GM12891 (cell line): ENCODE measurements around the gene TRPV2.

Experiments
- DNase-seq: peaks from one replicate; pipeline ENCODE4 v3.0.0; 2011; ENCODE audit warnings: low spot score; ENCODE audit not compliant: insufficient read length
- FAIRE-seq: peaks from 2 replicates; lab custom pipeline; 2011; peaks lifted over from hg19 to GRCh38; lab: Jason Lieb, UNC
- PAX5 ChIP-seq: IDR thresholded peaks from 2 replicates; pipeline ENCODE4 v1.6.1; 2011; ENCODE audit warnings: low read length, moderate library complexity, mild to moderate bottlenecking; ENCODE audit not compliant: insufficient read depth, severe bottlenecking
- POLR2A ChIP-seq: IDR thresholded peaks from 2 replicates; pipeline ENCODE4 v1.6.1; 2011; ENCODE audit warnings: low read depth, low read length, control low read depth
- POLR2AphosphoS5 ChIP-seq: IDR thresholded peaks from 2 replicates; pipeline ENCODE4 v1.6.1; 2011; ENCODE audit warnings: low read depth, low read length, control low read depth
- POU2F2 ChIP-seq: IDR thresholded peaks from 2 replicates; pipeline ENCODE4 v1.6.1; 2011; ENCODE audit warnings: low read depth, mild to moderate bottlenecking, control low read depth, low read length, moderate library complexity
- SPI1 ChIP-seq: IDR thresholded peaks from 2 replicates; pipeline ENCODE4 v1.6.1; 2011; ENCODE audit warnings: low read depth, low read length, control low read depth
- TAF1 ChIP-seq: IDR thresholded peaks from 2 replicates; pipeline ENCODE4 v1.6.1; 2011; ENCODE audit warnings: low read depth, low read length, control low read depth

Gene TRPV2

DNA sequence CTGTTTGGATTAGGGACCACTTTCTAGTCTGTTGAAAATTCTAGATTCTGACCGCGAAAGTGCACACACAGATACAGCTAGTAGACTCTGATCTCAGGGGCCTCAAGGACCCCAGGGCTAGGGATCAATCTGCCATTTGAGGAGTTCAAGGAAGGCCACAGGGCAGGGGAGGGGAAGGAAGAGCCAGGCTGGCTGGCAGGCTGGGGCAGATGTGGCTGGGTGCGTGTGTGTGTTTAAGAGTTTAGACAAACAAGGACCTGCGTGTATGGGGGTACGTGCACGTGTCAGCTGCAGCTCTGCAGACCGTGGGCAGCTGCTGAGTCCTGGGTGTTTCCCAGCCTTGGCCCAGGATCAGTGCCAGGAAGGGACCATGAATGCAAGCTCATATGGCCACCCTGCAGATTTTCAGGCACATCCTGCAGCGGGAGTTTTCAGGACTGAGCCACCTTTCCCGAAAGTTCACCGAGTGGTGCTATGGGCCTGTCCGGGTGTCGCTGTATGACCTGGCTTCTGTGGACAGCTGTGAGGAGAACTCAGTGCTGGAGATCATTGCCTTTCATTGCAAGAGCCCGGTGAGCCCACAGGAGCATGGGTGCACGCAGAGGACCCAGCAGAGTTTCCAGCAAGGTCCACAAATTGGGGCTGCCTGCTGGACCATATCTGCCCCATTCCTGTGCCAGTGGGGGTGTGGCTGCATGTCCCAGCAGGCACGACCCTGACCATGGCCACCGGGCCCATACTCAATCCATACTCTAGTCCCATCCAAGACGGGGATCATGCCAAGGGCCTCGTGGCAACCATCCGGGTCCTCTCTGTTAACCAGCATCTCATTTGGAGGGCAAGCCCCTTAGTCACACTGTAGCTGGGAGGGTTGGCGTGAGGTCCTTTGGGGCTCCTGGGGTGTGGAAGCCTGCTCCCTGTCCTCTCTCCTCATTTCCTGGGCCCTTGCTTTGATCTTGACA lies 10.6 kb downstream of the TRPV2 start:
- FAIRE-seq (no peak), DNase-seq (no peak)
- no peak for TF ChIP-seq TAF1
- TF ChIP-seq POU2F2: no peak
- no peak for TF ChIP-seq SPI1
- TF ChIP-seq PAX5: no peak

DNA sequence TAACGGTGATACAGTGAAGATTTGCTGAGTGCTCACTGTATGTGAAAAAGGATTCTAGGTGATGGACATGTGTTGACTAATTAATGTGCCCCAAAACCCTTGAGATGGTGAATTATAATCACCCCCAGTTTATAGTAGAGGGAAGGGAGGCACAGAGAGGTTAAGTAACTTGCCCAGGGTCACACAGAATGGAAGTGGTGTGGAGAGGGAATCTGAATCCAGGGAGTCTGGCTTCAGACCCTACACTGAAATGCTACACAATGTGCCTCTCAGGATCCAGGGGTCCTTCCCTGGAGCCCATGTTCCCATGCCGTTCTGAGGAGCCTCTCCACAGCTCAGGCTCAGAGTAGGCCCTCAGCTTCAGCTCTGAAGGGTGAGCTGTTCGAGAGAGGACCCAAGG lies 11.6 kb downstream of the TRPV2 start:
- no peak for DNase-seq
- TF ChIP-seq TAF1 (no peak), POLR2A (no peak), PAX5 (no peak), SPI1 (no peak), POLR2AphosphoS5 (no peak), POU2F2 (no peak)
- FAIRE-seq: no peak

DNA sequence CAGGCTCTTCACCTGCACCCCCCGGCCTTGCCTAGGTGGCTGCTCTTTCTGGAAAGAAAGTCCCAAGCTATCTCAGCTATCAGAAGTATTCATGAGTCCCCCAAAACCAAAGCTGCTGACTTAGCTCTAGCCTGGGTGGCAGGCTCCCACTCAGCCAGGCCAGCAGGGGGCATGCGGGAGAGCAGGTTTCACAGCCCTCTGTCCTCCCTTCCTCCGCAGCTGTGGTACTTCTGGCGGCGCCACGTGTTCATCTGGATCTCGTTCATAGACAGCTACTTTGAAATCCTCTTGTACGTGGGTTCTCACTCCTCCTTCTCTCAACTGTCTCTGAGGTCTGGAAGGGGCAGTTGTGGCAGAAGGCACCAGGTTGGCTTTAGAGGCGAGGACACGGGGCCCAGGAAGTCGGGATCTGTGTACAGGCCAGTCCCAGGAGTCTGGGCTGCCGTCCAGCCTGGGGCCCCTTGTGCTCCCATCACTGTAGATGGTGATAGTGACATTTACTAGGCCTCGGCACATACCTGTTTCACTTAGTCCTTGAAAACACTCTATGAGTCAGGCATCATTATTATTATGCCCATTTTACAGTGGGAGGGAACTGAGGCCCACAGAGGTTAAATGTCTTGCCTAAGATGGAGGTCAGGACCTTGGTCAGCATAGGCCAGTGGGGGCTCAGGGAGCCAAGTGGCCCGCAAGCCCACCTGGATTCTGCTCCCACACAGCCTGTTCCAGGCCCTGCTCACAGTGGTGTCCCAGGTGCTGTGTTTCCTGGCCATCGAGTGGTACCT lies 12.9 kb downstream of the TRPV2 start:
- DNase-seq (peak; percentile 68), FAIRE-seq (peak; percentile 89)
- TF ChIP-seq POU2F2 (no peak), POLR2A (no peak), SPI1 (no peak), PAX5 (no peak), POLR2AphosphoS5 (no peak), TAF1 (no peak)

DNA sequence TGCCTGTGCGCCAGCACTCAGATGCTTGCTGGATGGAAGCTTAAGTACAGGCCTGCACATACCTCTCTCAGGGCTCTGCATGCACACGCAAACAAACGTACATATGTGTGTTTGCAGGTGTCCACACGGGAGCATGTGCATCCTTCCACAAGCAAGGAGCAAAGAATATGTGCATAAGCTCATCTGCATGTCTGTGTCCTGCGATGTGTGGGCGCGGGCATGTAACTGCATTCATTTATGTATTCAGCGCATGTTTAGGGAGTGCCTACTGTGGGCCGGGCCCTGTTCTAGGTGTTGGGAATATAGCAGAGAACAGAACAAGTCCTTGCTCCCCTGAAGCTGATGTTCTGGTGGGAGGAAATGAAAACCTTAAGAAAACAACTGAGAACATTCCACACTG lies 13.7 kb downstream of the TRPV2 start:
- FAIRE-seq (no peak), DNase-seq (no peak)
- TF ChIP-seq POLR2AphosphoS5 (peak; percentile 23; the same call in 1 of the 2 replicates), TAF1 (no peak)

DNA sequence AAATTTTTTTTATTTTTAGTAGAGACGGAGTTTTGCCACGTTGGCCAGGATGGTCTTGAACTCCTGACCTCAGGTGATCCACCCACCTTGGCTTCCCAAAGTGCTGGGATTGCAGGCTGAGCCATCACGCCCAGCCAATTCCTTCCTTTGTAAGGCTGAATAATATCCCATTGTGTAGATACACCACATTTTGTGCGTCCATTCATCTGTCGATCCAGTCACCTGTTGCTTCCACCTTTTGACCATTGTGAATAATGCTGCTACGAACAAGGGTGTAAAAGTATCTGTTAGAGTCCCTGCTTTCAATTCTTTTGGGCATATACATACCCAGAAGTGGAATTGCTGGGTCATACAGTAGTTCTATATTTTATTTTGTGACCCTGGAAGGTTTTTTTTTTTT lies 15.3 kb downstream of the TRPV2 start:
- DNase-seq (no peak), FAIRE-seq (no peak)
- TF ChIP-seq POU2F2: no peak
- no peak for TF ChIP-seq POLR2A
- no peak for TF ChIP-seq PAX5
- TF ChIP-seq SPI1: no peak
- no peak for TF ChIP-seq TAF1
- no peak for TF ChIP-seq POLR2AphosphoS5

DNA sequence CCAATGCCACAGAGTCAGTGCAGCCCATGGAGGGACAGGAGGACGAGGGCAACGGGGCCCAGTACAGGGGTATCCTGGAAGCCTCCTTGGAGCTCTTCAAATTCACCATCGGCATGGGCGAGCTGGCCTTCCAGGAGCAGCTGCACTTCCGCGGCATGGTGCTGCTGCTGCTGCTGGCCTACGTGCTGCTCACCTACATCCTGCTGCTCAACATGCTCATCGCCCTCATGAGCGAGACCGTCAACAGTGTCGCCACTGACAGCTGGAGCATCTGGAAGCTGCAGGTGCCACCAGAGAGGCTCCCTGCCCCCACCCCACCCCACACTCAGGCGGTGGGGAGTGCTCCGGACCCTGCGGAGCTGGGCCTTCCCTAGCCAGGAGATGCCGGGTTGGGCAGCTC lies 16.6 kb downstream of the TRPV2 start:
- DNase-seq: no peak
- TF ChIP-seq POLR2A (no peak), POLR2AphosphoS5 (no peak), TAF1 (no peak), PAX5 (no peak), POU2F2 (no peak), SPI1 (no peak)
- FAIRE-seq: no peak

DNA sequence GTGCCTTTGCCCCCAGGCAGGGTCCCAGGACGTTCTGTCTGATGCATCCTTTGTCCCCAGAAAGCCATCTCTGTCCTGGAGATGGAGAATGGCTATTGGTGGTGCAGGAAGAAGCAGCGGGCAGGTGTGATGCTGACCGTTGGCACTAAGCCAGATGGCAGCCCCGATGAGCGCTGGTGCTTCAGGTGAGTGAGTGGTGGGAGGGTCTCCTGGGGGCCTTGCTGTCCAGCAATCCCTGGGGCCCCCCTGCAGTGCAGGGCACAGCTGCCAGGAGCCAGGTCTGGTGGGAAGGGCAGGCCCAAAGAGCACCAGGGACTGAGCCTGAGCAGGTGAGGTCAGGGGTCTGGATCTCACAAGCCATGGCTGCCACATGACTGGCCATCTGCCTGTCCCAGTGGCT lies 18.1 kb downstream of the TRPV2 start:
- DNase-seq (no peak), FAIRE-seq (no peak)
- no peak for TF ChIP-seq POLR2AphosphoS5
- TF ChIP-seq SPI1: no peak
- TF ChIP-seq TAF1: no peak
- TF ChIP-seq POLR2A: no peak
- no peak for TF ChIP-seq POU2F2
- no peak for TF ChIP-seq PAX5

DNA sequence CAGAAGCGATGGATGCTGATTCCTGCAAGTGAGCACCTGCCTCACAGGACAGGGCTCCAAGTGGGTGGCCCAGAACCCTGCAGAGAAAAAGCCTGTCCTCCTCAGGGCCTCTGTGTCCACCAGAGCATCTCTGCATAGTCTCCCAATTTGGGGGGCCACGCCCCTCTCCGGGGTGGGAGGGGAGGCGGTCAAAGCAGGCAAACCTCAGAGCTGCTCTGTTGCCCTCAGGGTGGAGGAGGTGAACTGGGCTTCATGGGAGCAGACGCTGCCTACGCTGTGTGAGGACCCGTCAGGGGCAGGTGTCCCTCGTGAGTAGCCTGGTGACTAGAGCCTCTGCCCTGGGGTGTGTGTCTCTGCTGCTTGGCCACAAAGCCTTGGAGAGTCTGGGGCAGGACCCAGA lies 19.3 kb downstream of the TRPV2 start:
- TF ChIP-seq PAX5 (no peak), POU2F2 (no peak), POLR2A (0 out of 2 replicates have a peak, but pooled peaks have one; percentile 24), POLR2AphosphoS5 (peak; percentile 35; the same call in 1 of the 2 replicates), SPI1 (no peak), TAF1 (no peak)
- DNase-seq (no peak), FAIRE-seq (no peak)

DNA sequence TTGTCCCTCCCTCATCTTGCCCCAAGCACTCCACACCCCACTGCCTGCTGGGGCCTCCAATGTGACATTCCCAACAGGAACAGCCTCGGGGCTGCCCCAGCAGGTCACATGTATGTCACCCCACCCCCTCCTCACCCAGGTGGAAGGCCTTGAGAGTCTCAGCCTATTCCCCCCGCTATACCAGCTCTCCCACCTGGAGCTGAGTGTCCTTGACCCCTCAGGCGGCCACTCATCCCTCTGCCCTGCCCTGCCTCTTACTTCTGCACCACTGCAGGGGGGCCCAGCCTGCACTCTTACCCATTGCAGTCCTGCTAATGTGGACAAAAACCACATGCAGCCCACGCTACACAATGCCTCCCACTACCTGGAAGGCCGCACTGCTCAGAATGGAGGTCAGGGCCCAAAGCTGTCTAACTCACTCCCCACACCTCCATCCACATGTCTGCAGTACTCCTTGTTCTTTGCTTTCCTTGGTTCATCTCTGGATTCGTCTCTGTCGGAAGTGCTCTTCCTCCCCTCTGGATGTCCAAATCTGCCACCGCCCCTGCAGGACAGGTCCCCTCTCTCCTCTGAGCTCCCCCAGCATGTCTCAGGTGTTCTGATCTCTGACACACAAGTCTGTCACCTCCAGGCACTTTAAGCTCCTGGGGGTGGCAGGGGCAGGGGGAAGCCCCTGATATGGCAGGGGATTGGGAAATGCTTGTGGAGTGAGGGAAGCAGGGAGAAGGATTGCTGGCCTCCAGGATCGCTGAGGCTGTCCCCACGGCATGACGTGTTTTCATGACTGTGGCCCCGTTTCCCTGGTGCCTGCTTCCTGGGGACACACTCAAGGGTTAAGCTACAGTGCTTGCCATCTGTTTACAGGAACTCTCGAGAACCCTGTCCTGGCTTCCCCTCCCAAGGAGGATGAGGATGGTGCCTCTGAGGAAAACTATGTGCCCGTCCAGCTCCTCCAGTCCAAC lies 20.8 kb downstream of the TRPV2 start:
- no peak for DNase-seq
- no peak for FAIRE-seq
- TF ChIP-seq POLR2AphosphoS5: no peak
- TF ChIP-seq POU2F2: no peak
- TF ChIP-seq SPI1: no peak
- no peak for TF ChIP-seq PAX5
- TF ChIP-seq POLR2A: no peak
- TF ChIP-seq TAF1: no peak
